Brain microvascular endothelial cell (primary cell): Measurements from ENCODE around the gene ARRB2.
"Not testable (repeated sequence)": the region's sequence is repeated elsewhere in the genome, so short reads cannot be mapped to it uniquely, and the experiment has no call there.

Source experiments
- DNase-seq: peaks from one replicate; pipeline ENCODE4 v3.0.0-alpha.2; 2020
- H3K27ac ChIP-seq: fragments of 250-450 bp; sonication (Bioruptor Pico); 2 replicates; pipeline ENCODE4 v1.5.1; 2020; ENCODE audit warnings: mild to moderate bottlenecking, moderate library complexity
- H3K27me3 ChIP-seq: fragments of 250-450 bp; sonication (Bioruptor Pico); replicated peaks from 2 replicates; pipeline ENCODE4 v1.5.1; 2020; ENCODE audit warnings: mild to moderate bottlenecking
- H3K36me3 ChIP-seq: fragments of 250-450 bp; sonication (Bioruptor Pico); replicated peaks from 2 replicates; pipeline ENCODE4 v1.5.1; 2020; ENCODE audit warnings: mild to moderate bottlenecking
- H3K4me3 ChIP-seq: 2 replicates; pipeline ENCODE4 v1.5.1; 2011; ENCODE audit warnings: low read depth, mild to moderate bottlenecking, control low read depth, low read length, moderate library complexity
- in situ Hi-C: cut with HindIII; loops from 2 replicates; pipeline ENCODE4 v1.10.0; 2017; ENCODE audit warnings: low sequenced_read_pairs, low pct_ligation_motif_present
- TF ChIP-seq, protein P1 (sequence below): IDR thresholded peaks from 2 replicates; pipeline ENCODE4 v1.5.1; 2011; ENCODE audit warnings: low read depth, mild to moderate bottlenecking, moderate library complexity, low read length, control low read depth, inconsistent platforms; ENCODE audit errors: missing control alignments

ARRB2 gene

DNA sequence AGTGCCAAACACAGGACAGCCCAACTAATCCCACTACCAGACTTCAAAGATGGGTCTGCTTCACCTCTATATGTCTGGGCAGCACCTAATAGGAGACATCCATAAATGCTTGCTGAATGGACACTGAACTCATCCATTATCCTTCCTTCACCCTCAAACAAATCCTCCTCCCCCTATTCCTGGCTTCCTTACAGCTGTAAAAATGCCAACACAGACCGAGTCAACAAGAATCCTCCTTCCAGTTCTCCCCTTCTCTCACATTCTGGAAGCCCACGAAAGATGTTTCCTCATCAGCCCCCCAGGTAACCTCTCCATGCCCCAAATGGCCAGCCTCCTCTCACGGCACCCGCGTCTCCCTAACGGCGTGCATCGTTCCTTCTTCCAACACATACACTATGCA lies 18.7 kb upstream of the ARRB2 start:
- Histone ChIP-seq H3K27ac (no peak overlapping the region), H3K36me3 (peaks cover 10% of the 10 kb centered on the region), H3K27me3 (no peaks in the 10 kb centered on the region), H3K4me3 (no peak overlapping the region)
- TF ChIP-seq, protein P1, sequence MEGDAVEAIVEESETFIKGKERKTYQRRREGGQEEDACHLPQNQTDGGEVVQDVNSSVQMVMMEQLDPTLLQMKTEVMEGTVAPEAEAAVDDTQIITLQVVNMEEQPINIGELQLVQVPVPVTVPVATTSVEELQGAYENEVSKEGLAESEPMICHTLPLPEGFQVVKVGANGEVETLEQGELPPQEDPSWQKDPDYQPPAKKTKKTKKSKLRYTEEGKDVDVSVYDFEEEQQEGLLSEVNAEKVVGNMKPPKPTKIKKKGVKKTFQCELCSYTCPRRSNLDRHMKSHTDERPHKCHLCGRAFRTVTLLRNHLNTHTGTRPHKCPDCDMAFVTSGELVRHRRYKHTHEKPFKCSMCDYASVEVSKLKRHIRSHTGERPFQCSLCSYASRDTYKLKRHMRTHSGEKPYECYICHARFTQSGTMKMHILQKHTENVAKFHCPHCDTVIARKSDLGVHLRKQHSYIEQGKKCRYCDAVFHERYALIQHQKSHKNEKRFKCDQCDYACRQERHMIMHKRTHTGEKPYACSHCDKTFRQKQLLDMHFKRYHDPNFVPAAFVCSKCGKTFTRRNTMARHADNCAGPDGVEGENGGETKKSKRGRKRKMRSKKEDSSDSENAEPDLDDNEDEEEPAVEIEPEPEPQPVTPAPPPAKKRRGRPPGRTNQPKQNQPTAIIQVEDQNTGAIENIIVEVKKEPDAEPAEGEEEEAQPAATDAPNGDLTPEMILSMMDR: no peak
- no peak for DNase-seq
- in situ Hi-C loops: no loop called here

DNA sequence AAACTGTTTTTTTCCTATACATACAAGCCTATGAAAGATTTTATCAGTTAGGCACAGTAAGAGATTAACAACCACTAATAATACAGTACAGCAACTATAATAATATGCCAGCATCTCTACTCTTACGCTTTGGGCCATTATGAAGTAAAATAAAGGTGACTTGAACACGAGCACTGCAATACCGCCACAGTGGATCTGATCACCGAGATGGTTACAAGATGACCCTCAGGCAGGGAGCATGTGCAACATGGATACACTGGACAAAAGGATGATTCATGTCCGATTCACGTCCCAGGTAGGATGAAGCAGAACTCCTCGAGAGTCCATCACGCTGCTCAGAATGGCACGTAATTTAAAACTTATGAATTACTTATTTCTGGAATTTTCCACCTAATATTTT lies 17.0 kb upstream of the ARRB2 start:
- in situ Hi-C loops: no loop called here
- Histone ChIP-seq H3K27me3 (no peaks in the 10 kb centered on the region), H3K27ac (no peak overlapping the region), H3K36me3 (peaks cover 7% of the 10 kb centered on the region), H3K4me3 (no peak overlapping the region)
- TF ChIP-seq, protein P1: no peak
- no peak for DNase-seq

DNA sequence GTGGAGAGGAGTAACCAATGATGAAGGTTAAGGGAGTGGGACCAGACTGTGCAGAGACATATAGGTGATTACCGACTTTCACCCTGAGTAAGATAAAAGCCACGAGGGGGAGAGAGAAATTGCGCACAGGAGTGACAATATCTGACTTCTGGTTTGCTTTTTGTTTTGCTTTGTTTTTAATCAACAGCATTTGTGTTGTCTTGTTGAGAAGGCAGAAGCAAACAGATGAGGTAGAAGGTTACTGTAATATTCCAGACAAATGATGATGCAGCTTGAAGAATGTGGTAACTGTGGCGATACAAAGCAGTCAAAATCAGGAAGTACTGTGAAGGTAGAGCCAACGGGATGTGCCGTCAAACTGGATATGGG lies 14.0 kb upstream of the ARRB2 start:
- no peak for DNase-seq
- no peaks in the 10 kb centered on the region for H3K36me3 ChIP-seq
- H3K4me3 ChIP-seq: no peak overlapping the region
- TF ChIP-seq, protein P1: no peak
- H3K27me3 ChIP-seq: no peaks in the 10 kb centered on the region
- H3K27ac ChIP-seq: no peak overlapping the region
- in situ Hi-C loops: no loop called here

DNA sequence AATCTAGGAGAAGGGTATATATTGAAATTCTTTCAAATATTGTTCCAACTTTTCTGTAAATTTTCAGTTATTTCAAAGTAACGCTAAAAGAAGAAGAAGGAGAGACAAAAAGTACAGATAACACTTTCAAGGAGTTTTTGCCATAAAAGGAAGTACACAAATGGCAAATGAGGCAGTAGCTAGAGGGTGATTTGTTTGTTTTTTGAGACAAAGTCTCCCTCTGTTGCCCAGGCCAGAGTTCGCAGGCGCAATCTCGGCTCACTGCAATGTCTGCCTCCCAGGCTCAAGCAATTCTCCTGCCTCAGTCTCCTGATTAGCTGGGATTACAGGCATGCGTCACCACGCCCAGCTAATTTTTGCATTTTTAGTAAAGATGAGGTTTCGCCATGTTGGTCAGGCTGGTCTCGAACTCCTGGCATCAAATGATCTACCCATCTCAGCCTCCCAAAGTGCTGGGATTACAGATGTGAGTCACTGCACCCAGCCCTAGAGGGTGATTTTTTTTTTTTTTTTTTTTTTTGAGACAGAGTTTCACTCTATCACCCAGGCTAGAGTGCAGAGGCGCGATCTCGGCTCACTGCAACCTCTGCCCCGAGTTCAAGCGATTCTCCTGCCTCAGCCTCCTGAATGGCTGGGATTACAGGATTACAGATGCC lies 10.9 kb upstream of the ARRB2 start:
- H3K36me3 ChIP-seq, in situ Hi-C loops, DNase-seq, H3K4me3 ChIP-seq, H3K27me3 ChIP-seq, H3K27ac ChIP-seq: not testable (repeated sequence)

DNA sequence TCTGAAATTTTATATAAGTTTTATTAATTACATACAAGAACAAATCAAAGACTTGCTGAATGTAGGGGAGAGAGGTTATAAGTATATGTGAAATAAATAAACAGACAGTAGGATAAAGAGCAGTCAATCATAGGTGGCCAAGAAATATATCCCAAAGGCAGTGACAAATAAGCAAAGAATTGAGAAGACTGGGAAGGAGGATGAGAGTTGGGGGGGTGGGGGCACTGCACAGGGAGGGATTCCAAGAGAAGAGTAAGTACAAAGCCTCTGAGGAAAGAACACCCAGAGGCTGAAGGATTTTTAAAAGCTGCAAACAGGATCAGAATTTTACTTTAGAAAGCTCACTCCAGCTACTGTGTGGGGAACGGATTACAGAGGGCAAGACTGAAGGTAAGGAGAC lies 9.3 kb upstream of the ARRB2 start:
- Histone ChIP-seq H3K27ac (no peak overlapping the region), H3K36me3 (no peaks in the 10 kb centered on the region), H3K27me3 (no peaks in the 10 kb centered on the region), H3K4me3 (no peak overlapping the region)
- in situ Hi-C loops: no loop called here
- TF ChIP-seq, protein P1: no peak
- DNase-seq: no peak

DNA sequence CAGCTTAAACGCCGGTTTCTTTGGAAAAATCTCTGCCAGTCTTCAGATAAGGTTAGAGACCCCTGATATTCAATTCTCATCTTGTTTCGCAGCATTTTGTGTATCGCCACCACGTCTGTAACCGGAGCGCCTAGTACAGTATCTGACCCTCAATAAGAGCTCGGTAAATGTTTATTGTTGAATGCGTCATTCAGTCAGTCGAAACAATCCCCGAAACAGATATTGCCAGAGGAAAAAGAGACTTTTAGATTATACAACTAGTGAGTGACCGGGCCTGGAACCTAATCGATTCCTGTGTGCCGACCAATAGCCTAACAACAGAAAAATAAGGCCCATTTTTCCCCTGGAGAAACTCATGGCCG lies 7.1 kb upstream of the ARRB2 start:
- Histone ChIP-seq H3K27me3 (no peaks in the 10 kb centered on the region), H3K36me3 (no peaks in the 10 kb centered on the region), H3K4me3 (peak overlapping the region; percentile 95), H3K27ac (peak overlapping the region; percentile 58)
- TF ChIP-seq, protein P1: no peak
- no peak for DNase-seq
- in situ Hi-C loops: no loop called here

DNA sequence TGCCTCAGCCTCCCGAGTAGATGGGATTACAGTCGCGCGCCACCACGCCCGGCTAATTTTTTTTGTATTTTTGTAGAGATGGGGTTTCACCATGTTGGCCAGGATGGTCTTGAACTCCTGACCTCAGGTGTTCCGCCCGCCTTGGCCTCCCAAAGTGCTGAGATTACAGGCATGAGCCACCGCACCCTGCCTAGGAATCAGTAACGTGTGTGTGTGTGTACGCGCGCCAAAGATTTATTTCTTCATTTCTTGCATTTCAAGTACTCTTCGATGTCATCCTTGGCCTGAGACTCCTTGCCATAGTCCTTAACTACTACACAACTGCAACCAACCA lies 5.9 kb upstream of the ARRB2 start:
- H3K27me3 ChIP-seq, in situ Hi-C loops, DNase-seq, H3K36me3 ChIP-seq: not testable (repeated sequence)
- Histone ChIP-seq H3K4me3 (peak overlapping the region; percentile 95), H3K27ac (peak overlapping the region; percentile 58)
